AG10803 (cell line): ENCODE data around the gene PRELID2.
"Not testable (repeated sequence)": the region's sequence is repeated elsewhere in the genome, so short reads cannot be mapped to it uniquely, and the experiment has no call there.

Experiments used
- DNase-seq: peaks from one replicate; pipeline ENCODE4 v3.0.0; 2010; ENCODE audit warnings: low read depth
- H3K4me3 ChIP-seq: 2 replicates; pipeline ENCODE4 v1.5.1; 2011; ENCODE audit warnings: mild to moderate bottlenecking, low read length, control low read depth
- CTCF ChIP-seq: conservative IDR thresholded peaks from 2 replicates; pipeline ENCODE4 v1.5.1; 2011; ENCODE audit warnings: mild to moderate bottlenecking, low read length, control low read depth, inconsistent platforms

Gene PRELID2

DNA sequence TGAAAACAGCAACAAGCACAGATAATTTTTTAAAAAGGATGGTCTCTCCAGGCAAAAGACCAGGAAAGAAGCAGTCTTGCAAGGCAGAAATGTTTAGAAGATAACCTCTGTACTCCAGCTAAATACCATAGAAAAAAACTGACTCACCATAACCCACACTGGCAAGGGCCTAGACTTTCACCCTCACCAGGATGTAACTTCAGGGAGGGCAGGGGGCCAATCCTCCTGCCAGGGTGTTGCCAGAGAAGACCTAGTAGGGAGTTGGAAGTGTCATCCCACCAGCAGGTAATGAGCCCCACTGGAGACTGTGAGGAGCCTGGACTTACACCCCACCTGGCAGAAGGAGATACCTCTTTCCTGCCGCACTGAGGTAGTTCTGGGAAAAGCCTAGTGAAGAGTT is 97.6 kb downstream of the PRELID2 start:
- DNase-seq: no peak

DNA sequence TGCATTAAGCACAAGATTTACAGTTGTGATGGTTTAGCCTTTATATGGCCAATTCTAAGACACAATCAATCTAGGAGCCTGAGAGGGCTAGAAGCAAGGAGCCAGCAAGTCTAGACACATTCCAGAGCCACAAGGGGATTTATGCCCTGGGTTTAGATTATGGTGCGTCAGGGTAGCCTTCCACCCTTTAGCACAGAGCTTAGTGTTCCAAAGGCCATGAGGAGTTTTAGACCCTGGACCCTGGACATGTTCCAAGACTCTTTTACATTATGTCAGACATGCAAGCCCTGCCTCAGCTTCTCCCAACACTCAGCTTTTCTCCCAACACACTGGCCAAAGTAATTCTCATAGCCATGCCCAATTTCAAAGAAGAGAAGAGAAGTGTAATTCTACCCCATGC is 105.2 kb downstream of the PRELID2 start:
- not testable (repeated sequence) for H3K4me3 ChIP-seq, DNase-seq

More for the DNA sequence above, 97.6 kb downstream of the PRELID2 start:
- no peak overlapping the region for H3K4me3 ChIP-seq
- TF ChIP-seq CTCF: no peak

GRCh38 chr5:145723516-145723915 is 111.6 kb downstream of the PRELID2 start:
- H3K4me3 ChIP-seq: no peak overlapping the region
- no peak for TF ChIP-seq CTCF
- DNase-seq: no peak

GRCh38 chr5:145718956-145719355 is 116.2 kb downstream of the PRELID2 start:
- no peak overlapping the region for H3K4me3 ChIP-seq
- peak; percentile 77 for TF ChIP-seq CTCF
- DNase-seq: peak; percentile 49

DNA sequence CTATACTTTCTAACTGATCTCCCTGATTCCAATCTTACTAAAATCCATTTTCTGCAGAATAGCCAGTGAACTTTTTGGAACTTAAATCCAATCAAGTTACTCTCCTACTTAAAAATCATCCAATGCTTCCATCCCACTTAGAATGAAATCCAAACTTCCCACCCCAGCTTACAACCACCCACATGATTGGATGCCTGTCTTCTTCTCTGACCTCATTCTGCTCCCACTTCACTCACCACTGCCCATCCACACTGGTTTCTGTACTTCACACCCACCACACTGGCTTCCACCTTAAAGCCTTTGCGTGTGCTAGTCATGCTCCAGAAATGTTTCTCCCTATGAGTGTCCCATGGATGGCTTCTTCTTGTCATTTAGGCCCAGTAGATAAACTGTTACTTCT is 119.7 kb downstream of the PRELID2 start:
- no peak for TF ChIP-seq CTCF
- H3K4me3 ChIP-seq: no peak overlapping the region
- DNase-seq: no peak

DNA sequence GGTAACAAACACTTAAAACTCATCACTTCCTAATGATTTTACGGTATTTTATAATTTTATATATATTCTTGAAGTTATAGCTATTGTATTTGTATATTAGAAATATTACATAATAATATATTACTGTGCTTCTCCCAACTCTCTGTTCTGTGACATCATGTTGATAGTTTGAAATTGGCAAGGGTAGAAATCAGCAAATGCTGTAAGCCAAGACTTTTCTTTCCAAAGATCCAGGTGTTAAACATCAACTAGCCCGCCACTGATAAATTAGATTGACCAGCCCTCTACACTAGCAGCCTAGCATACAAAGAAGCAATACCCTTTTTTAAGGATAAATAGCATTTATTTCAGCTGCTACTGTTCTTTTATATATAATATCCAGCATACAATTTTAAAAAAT is 122.9 kb downstream of the PRELID2 start:
- DNase-seq: no peak
- no peak for TF ChIP-seq CTCF
- no peak overlapping the region for H3K4me3 ChIP-seq

- no peak for DNase-seq
- TF ChIP-seq CTCF: no peak
- H3K4me3 ChIP-seq: no peak overlapping the region
Observed at GRCh38 chr5:145711417-145711816, 123.7 kb downstream of the PRELID2 start.
